D721Med (cell line): ENCODE data around the gene LRRC1.

ENCODE experiments used
- DNase-seq: peaks from one replicate; pipeline ENCODE4 v3.0.0; 2011; ENCODE audit warnings: low spot score; ENCODE audit not compliant: insufficient read length
- FAIRE-seq: peaks from 2 replicates; lab custom pipeline; 2011; peaks lifted over from hg19 to GRCh38; lab: Jason Lieb, UNC
- TF ChIP-seq, protein P1 (sequence below): IDR thresholded peaks from 2 replicates; pipeline ENCODE4 v1.5.1; 2012; ENCODE audit warnings: mild to moderate bottlenecking, control low read depth; ENCODE audit not compliant: insufficient read depth; ENCODE audit errors: missing control alignments

Gene LRRC1

DNA sequence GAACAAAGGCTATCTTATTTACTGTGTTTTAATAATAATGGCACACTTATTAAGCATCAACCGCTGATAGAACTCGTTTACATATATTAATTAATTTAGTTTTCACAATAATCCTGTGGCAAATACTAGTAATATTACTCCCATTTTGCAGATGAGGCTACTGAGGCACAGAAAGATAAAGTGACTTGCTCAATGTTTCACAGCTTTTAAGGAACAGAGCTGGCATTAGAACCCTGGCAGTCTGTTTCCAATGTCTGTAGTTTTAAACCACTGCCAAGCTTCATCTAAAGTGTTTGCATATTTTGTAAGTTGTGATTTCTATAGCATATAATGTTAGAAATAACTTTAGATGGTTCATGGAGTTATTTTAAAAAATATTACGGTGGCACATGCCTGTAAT, 38.4 kb upstream of the LRRC1 start:
- FAIRE-seq (no peak), DNase-seq (no peak)
- TF ChIP-seq, protein P1, sequence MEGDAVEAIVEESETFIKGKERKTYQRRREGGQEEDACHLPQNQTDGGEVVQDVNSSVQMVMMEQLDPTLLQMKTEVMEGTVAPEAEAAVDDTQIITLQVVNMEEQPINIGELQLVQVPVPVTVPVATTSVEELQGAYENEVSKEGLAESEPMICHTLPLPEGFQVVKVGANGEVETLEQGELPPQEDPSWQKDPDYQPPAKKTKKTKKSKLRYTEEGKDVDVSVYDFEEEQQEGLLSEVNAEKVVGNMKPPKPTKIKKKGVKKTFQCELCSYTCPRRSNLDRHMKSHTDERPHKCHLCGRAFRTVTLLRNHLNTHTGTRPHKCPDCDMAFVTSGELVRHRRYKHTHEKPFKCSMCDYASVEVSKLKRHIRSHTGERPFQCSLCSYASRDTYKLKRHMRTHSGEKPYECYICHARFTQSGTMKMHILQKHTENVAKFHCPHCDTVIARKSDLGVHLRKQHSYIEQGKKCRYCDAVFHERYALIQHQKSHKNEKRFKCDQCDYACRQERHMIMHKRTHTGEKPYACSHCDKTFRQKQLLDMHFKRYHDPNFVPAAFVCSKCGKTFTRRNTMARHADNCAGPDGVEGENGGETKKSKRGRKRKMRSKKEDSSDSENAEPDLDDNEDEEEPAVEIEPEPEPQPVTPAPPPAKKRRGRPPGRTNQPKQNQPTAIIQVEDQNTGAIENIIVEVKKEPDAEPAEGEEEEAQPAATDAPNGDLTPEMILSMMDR, result no peak

DNA sequence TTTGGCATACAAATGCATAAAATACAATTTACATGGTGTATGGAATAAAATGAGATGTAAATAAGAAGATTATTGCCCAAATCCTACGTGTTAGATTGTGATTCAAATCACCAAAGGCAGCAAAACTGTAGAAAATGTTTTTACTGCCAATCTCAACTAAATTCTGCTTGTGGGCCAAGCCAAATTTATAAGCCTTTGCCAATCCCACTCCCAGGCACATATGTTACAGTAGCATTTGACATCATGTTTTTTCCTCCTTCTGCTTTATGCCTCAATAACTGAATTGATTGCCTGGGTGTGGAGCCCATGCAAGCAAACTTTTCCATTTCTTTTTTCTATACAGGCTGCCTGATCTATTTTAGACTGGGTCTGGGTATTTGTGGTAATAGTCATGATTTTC, 36.3 kb upstream of the LRRC1 start:
- TF ChIP-seq, protein P1, result no peak
- DNase-seq, result no peak
- no peak for FAIRE-seq

DNA sequence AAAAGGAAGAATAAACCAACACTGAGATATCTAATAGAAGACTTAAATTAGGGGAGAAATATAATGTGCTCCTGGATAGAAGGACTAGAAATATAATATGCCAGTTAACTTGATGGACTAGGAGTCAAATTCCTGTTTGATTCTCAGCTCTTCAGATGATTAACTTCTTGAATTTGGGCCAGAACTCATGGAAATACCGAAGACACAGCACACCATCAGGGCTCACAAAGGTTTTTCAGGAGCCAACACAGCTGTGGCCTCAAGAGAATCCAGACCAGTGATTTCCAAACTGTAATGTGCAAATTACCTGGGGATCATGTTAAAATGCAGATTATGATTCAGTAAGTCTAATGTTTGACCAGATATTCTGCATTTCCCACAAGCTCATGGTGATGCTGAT, 33.8 kb upstream of the LRRC1 start:
- no peak for DNase-seq
- no peak for FAIRE-seq
- TF ChIP-seq, protein P1, result no peak

DNA sequence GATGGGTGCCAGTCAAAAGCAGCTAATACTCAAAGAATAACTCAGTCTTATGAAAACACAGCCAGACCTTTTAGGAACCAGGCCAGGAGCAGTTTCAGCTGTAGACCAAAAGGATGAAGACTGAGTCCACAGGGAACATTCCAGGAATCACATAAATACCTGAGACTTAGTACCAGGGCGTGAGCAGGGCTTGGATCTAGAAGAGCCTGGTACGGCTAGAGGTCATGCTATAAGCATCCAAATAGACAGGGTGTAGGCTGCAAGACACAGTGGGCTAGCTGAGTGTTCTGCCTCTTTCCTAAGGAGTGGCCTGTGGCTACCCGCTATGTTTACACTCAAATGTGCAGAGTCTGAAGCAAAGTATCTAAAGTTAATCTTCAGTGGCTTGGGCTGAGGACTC, 29.5 kb upstream of the LRRC1 start:
- TF ChIP-seq, protein P1, result no peak
- no peak for FAIRE-seq
- DNase-seq, result no peak

DNA sequence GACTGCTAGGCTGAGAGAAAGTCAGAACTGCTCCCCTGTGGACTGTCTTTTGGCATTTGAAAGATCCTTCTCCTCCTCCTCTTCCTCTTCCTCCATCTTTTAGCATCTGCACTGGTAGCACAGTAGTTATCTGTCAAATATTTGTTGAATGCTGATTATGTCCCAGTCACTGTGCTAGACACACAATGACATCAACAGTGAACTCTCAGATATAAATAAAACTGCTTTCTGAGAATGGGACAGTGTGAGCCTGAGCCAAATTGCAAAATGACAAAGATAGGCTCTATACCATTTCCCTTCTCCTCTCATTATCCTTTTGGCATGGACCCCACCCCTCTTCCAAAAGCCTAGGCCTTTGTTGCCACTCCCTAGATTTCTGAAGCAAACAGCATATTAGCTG, 27.9 kb upstream of the LRRC1 start:
- no peak for FAIRE-seq

DNA sequence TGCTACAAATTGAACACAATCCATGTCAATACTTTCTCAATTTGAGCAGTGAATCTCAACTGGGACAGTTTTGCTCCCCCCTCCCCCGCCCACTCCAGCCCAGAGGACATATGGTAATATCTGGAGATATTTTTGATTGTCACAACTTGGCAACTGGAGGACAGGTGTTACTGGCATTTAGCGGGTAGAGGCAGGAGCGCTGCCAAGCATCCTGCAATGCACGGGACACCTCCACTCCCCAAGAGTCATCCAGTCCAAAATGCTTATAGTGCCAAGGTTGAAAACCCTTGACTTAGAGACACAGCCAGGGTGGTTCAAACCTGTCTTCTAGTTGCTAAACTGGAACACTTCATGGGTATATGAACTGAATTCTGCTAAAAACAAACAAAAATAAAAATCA, 26.9 kb upstream of the LRRC1 start:
- DNase-seq (no peak), FAIRE-seq (no peak)
- TF ChIP-seq, protein P1, result no peak

More for the DNA sequence above, 27.9 kb upstream of the LRRC1 start:
- DNase-seq, result no peak
- TF ChIP-seq, protein P1, result no peak

DNA sequence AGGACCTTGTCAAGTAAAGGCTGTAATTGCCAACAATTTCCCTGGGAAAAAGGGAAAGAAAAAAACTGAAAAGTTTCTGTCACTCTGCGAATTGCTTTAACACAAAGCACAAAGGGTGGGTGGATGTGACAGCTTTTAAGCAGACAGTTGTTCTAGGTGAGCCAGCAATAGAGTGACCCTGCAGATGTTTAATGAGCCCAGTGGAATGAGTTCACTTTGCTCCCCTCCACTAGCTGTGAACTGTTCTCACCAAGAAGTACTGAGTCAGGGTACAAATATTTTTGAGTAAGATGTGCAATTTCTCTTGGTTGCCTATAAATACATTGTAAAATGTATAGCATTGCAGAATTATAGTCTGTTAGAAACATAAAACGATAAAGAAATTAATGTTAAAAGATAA, 26.2 kb upstream of the LRRC1 start:
- no peak for DNase-seq
- TF ChIP-seq, protein P1, result no peak
- FAIRE-seq, result no peak
